ENCODE data around the gene PYGO1. TPM values are rescaled to one million over a fixed set of nuclear protein-coding genes. Genes with fewer than 3 reads are reported as not detected.
"Not testable (repeated sequence)": the region's sequence is repeated elsewhere in the genome, so short reads cannot be mapped to it uniquely, and the experiment has no call there.

Gene PYGO1
- total and polyA plus RNA-seq, 4 donors, result 1.4 to 13.9 (median 6.5) TPM

GRCh38 chr15:55615445-55615844, 27.3 kb upstream of the PYGO1 start:
- no peaks in the 10 kb centered on the region for H3K4me1 ChIP-seq (ENCODE audit: control insufficient read depth in 1 of 2, insufficient read depth in 2 of 2, low read length in 2 of 2)
- H3K27me3 ChIP-seq (ENCODE audit: control insufficient read depth in 1 of 2, insufficient read depth in 2 of 2, low read length in 1 of 2), result no peaks in the 10 kb centered on the region
- H3K4me3 ChIP-seq (ENCODE audit: low read length in 2 of 2), result no peak overlapping the region
- 76 to 81% methylated on average over 1 of the region's 1 CpG for WGBS, 2 donors
- DNase-seq (no peak), ATAC-seq (ENCODE audit: low FRiP score) (no peak)
- H3K36me3 ChIP-seq (ENCODE audit: control insufficient read depth in 1 of 2, insufficient read depth in 2 of 2, low read length in 1 of 2), result no peaks in the 10 kb centered on the region
- intact Hi-C loops (cut with DNase I), result no loop called here
- H3K27ac ChIP-seq (ENCODE audit: low read depth in 1 of 2, low read length in 2 of 2), result no peak overlapping the region
- no peaks in the 10 kb centered on the region for H3K9me3 ChIP-seq (ENCODE audit: control insufficient read depth, low read length)

- no peak for ATAC-seq (ENCODE audit: low FRiP score)
- no peaks in the 10 kb centered on the region for H3K9me3 ChIP-seq (ENCODE audit: control insufficient read depth, low read length)
- H3K27ac ChIP-seq (ENCODE audit: low read depth in 1 of 2, low read length in 2 of 2), result no peak overlapping the region
- no peaks in the 10 kb centered on the region for H3K4me1 ChIP-seq (ENCODE audit: control insufficient read depth in 1 of 2, insufficient read depth in 2 of 2, low read length in 2 of 2)
- DNase-seq, result no peak
- H3K27me3 ChIP-seq (ENCODE audit: control insufficient read depth in 1 of 2, insufficient read depth in 2 of 2, low read length in 1 of 2), result no peaks in the 10 kb centered on the region
- intact Hi-C loops (cut with DNase I), result no loop called here
- 79 to 85% methylated on average over 4 of the region's 4 CpGs for WGBS, 2 donors
- H3K4me3 ChIP-seq (ENCODE audit: low read length in 2 of 2), result no peak overlapping the region
- no peaks in the 10 kb centered on the region for H3K36me3 ChIP-seq (ENCODE audit: control insufficient read depth in 1 of 2, insufficient read depth in 2 of 2, low read length in 1 of 2)
Observed at GRCh38 chr15:55613727-55614126, 25.6 kb upstream of the PYGO1 start.

- H3K4me3 ChIP-seq (ENCODE audit: low read length in 2 of 2), result no peak overlapping the region
- H3K27me3 ChIP-seq (ENCODE audit: control insufficient read depth in 1 of 2, insufficient read depth in 2 of 2, low read length in 1 of 2), result no peaks in the 10 kb centered on the region
- intact Hi-C loops (cut with DNase I), result no loop called here
- H3K4me1 ChIP-seq (ENCODE audit: control insufficient read depth in 1 of 2, insufficient read depth in 2 of 2, low read length in 2 of 2), result no peaks in the 10 kb centered on the region
- ATAC-seq (ENCODE audit: low FRiP score) (no peak), DNase-seq (no peak)
- no peaks in the 10 kb centered on the region for H3K36me3 ChIP-seq (ENCODE audit: control insufficient read depth in 1 of 2, insufficient read depth in 2 of 2, low read length in 1 of 2)
- 91 to 93% methylated on average over 5 of the region's 5 CpGs for WGBS, 2 donors
- no peak overlapping the region for H3K27ac ChIP-seq (ENCODE audit: low read depth in 1 of 2, low read length in 2 of 2)
- no peaks in the 10 kb centered on the region for H3K9me3 ChIP-seq (ENCODE audit: control insufficient read depth, low read length)
Observed at GRCh38 chr15:55606214-55606613, 18.1 kb upstream of the PYGO1 start.

GRCh38 chr15:55601374-55601773, 13.2 kb upstream of the PYGO1 start:
- DNase-seq (no peak), ATAC-seq (ENCODE audit: low FRiP score) (no peak)
- H3K9me3 ChIP-seq (ENCODE audit: control insufficient read depth, low read length), result no peaks in the 10 kb centered on the region
- no peaks in the 10 kb centered on the region for H3K27me3 ChIP-seq (ENCODE audit: control insufficient read depth in 1 of 2, insufficient read depth in 2 of 2, low read length in 1 of 2)
- H3K4me1 ChIP-seq (ENCODE audit: control insufficient read depth in 1 of 2, insufficient read depth in 2 of 2, low read length in 2 of 2), result no peaks in the 10 kb centered on the region
- no peaks in the 10 kb centered on the region for H3K36me3 ChIP-seq (ENCODE audit: control insufficient read depth in 1 of 2, insufficient read depth in 2 of 2, low read length in 1 of 2)
- intact Hi-C loops (cut with DNase I), result no loop called here
- no peak overlapping the region for H3K4me3 ChIP-seq (ENCODE audit: low read length in 2 of 2)
- 83 to 87% methylated on average over 5 of the region's 5 CpGs for WGBS, 2 donors
- no peak overlapping the region for H3K27ac ChIP-seq (ENCODE audit: low read depth in 1 of 2, low read length in 2 of 2)

- Histone ChIP-seq H3K27ac (ENCODE audit: low read depth in 1 of 2, low read length in 2 of 2) (no peak overlapping the region), H3K36me3 (ENCODE audit: control insufficient read depth in 1 of 2, insufficient read depth in 2 of 2, low read length in 1 of 2) (no peaks in the 10 kb centered on the region), H3K9me3 (ENCODE audit: control insufficient read depth, low read length) (no peaks in the 10 kb centered on the region), H3K27me3 (ENCODE audit: control insufficient read depth in 1 of 2, insufficient read depth in 2 of 2, low read length in 1 of 2) (no peaks in the 10 kb centered on the region), H3K4me3 (ENCODE audit: low read length in 2 of 2) (no peak overlapping the region), H3K4me1 (ENCODE audit: control insufficient read depth in 1 of 2, insufficient read depth in 2 of 2, low read length in 2 of 2) (no peaks in the 10 kb centered on the region)
- intact Hi-C loops (cut with DNase I), result no loop called here
- no peak for DNase-seq
- WGBS, 2 donors, result 57 to 63% methylated on average over 3 of the region's 3 CpGs
- ATAC-seq (ENCODE audit: low FRiP score), result no peak
Observed at GRCh38 chr15:55599439-55599838, 11.3 kb upstream of the PYGO1 start.

- H3K27me3 ChIP-seq (ENCODE audit: control insufficient read depth in 1 of 2, insufficient read depth in 2 of 2, low read length in 1 of 2); H3K9me3 ChIP-seq (ENCODE audit: control insufficient read depth, low read length); H3K4me3 ChIP-seq (ENCODE audit: low read length in 2 of 2); H3K4me1 ChIP-seq (ENCODE audit: control insufficient read depth in 1 of 2, insufficient read depth in 2 of 2, low read length in 2 of 2); H3K27ac ChIP-seq (ENCODE audit: low read depth in 1 of 2, low read length in 2 of 2); H3K36me3 ChIP-seq (ENCODE audit: control insufficient read depth in 1 of 2, insufficient read depth in 2 of 2, low read length in 1 of 2); ATAC-seq (ENCODE audit: low FRiP score); intact Hi-C loops (cut with DNase I); DNase-seq: not testable (repeated sequence)
- 100% methylated on average over 1 of the region's 1 CpG for WGBS, 2 donors
Observed at GRCh38 chr15:55593019-55593418, 4.9 kb upstream of the PYGO1 start.

- H3K36me3 ChIP-seq (ENCODE audit: control insufficient read depth in 1 of 2, insufficient read depth in 2 of 2, low read length in 1 of 2), result no peaks in the 10 kb centered on the region
- H3K27ac ChIP-seq (ENCODE audit: low read depth in 1 of 2, low read length in 2 of 2), result no peak overlapping the region
- intact Hi-C loops (cut with DNase I), result no loop called here
- DNase-seq, result no peak
- WGBS, 2 donors, result 83 to 84% methylated on average over 3 of the region's 3 CpGs
- ATAC-seq (ENCODE audit: low FRiP score), result no peak
- no peaks in the 10 kb centered on the region for H3K27me3 ChIP-seq (ENCODE audit: control insufficient read depth in 1 of 2, insufficient read depth in 2 of 2, low read length in 1 of 2)
- no peaks in the 10 kb centered on the region for H3K9me3 ChIP-seq (ENCODE audit: control insufficient read depth, low read length)
- H3K4me3 ChIP-seq (ENCODE audit: low read length in 2 of 2), result no peak overlapping the region
- H3K4me1 ChIP-seq (ENCODE audit: control insufficient read depth in 1 of 2, insufficient read depth in 2 of 2, low read length in 2 of 2), result no peaks in the 10 kb centered on the region
Observed at GRCh38 chr15:55590788-55591187, 2.6 kb upstream of the PYGO1 start.

GRCh38 chr15:55589287-55589686, 1.1 kb upstream of the PYGO1 start:
- intact Hi-C loops (cut with DNase I), result no loop called here
- Histone ChIP-seq H3K9me3 (ENCODE audit: control insufficient read depth, low read length) (no peaks in the 10 kb centered on the region), H3K36me3 (ENCODE audit: control insufficient read depth in 1 of 2, insufficient read depth in 2 of 2, low read length in 1 of 2) (no peaks in the 10 kb centered on the region), H3K27me3 (ENCODE audit: control insufficient read depth in 1 of 2, insufficient read depth in 2 of 2, low read length in 1 of 2) (no peaks in the 10 kb centered on the region), H3K4me3 (ENCODE audit: low read length in 2 of 2) (no peak overlapping the region), H3K4me1 (ENCODE audit: control insufficient read depth in 1 of 2, insufficient read depth in 2 of 2, low read length in 2 of 2) (no peaks in the 10 kb centered on the region), H3K27ac (ENCODE audit: low read depth in 1 of 2, low read length in 2 of 2) (no peak overlapping the region)
- ATAC-seq (ENCODE audit: low FRiP score) (no peak), DNase-seq (no peak)
- WGBS, 2 donors, result 90 to 93% methylated on average over 10 of the region's 10 CpGs

GRCh38 chr15:55588815-55589115, 620 bp upstream of the PYGO1 start:
- peak overlapping the region; percentile 46 to 89 for H3K27ac ChIP-seq (ENCODE audit: low read depth in 1 of 2, low read length in 2 of 2)
- intact Hi-C loops (cut with DNase I), result no loop called here
- DNase-seq, result no peak
- H3K4me1 ChIP-seq (ENCODE audit: control insufficient read depth in 1 of 2, insufficient read depth in 2 of 2, low read length in 2 of 2), result no peaks in the 10 kb centered on the region
- no peaks in the 10 kb centered on the region for H3K9me3 ChIP-seq (ENCODE audit: control insufficient read depth, low read length)
- no peaks in the 10 kb centered on the region for H3K27me3 ChIP-seq (ENCODE audit: control insufficient read depth in 1 of 2, insufficient read depth in 2 of 2, low read length in 1 of 2)
- no peaks in the 10 kb centered on the region for H3K36me3 ChIP-seq (ENCODE audit: control insufficient read depth in 1 of 2, insufficient read depth in 2 of 2, low read length in 1 of 2)
- ATAC-seq (ENCODE audit: low FRiP score), result no peak
- 3% methylated on average over 19 of the region's 19 CpGs for WGBS, 2 donors
- H3K4me3 ChIP-seq (ENCODE audit: low read length in 2 of 2), result peak overlapping the region; percentile 78 to 86

All from aorta (tissue), 5 donors.